ENCODE results near the gene EP300. TPM values are rescaled to one million over a fixed set of nuclear protein-coding genes. Genes with fewer than 3 reads are reported as not detected.

The EP300 gene
- total RNA-seq, 1 donor from 2014 or later = 159 TPM

DNA sequence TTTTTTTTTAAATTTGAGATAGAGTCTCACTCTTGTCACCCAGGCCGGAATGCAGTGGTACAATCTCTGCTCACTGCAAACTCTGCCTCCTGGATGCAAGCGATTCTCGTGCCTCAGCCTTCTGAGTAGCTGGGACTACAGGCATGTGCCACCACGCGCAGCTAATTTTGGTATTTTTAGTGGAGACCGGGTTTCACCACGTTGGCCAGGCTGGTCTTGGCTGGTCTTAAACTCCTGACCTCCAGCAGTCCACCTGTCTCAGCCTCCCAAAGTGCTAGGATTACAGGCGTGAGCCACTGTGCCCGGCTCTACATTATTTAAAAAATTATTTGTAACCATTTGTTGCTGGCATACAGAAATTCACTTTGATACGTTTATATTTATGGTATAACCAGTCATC lies 18.6 kb downstream of the EP300 start:
- H3K36me3 Mint-ChIP-seq (ENCODE audit: low read depth) = peaks cover 36% of the 10 kb centered on the region
- no peak overlapping the region for H3K27ac Mint-ChIP-seq
- DNase-seq (no peak), ATAC-seq (ENCODE audit: low read depth) (no peak)
- H3K27me3 Mint-ChIP-seq = no peaks in the 10 kb centered on the region
- peaks cover 36% of the 10 kb centered on the region for H3K4me1 Mint-ChIP-seq
- H3K4me3 Mint-ChIP-seq = no peak overlapping the region
- POLR2A ChIA-PET = interaction anchor here (0.7 to 0.8 kb wide), 2 partner anchors 134 to 815 kb away, joined by 5 read pairs; no protein-coding TSS in a partner anchor
- no peak for TF ChIP-seq CTCF (IDR thresholded peaks at IDR 0.05)
- no peaks in the 10 kb centered on the region for H3K9me3 Mint-ChIP-seq
- intact Hi-C loops (cut with micrococcal nuclease) = no loop called here
- CTCF ChIA-PET = interaction anchor here (1.2 kb wide), 1 partner anchor 188 kb away, joined by 4 read pairs; no protein-coding TSS in a partner anchor

DNA sequence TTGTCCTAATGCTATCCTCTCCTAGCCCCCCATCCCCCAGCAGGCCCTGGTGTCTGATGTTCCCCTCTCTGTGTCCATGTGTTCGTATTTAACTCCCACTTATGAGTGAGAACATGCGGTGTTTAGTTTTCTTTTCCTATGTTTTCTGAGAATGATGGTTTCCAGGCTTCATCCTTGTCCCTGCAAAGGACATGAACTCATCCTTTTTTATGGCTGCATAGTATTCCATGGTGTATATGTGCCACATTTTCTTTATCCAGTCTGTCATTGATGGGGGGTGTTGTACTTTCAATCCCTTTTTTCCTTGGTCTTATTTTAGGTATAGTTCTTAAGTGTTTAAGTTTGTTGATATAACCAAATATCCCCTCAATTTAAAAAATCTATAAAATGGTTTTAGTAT lies 23.9 kb downstream of the EP300 start:
- no peaks in the 10 kb centered on the region for H3K9me3 Mint-ChIP-seq
- no peak for DNase-seq
- ChIA-PET CTCF (interaction anchor here (0.9 to 1.0 kb wide), 2 partner anchors 21 to 194 kb away, joined by 3 to 4 read pairs; no protein-coding TSS in a partner anchor), POLR2A (interaction anchor here (1.7 kb wide), 1 partner anchor 24 kb away, joined by 4 read pairs; the partner anchor contains the start of gene EP300)
- ATAC-seq (ENCODE audit: low read depth) = no peak
- H3K4me1 Mint-ChIP-seq = peaks cover 25% of the 10 kb centered on the region
- no peak for TF ChIP-seq CTCF (IDR thresholded peaks at IDR 0.05)
- H3K27me3 Mint-ChIP-seq = no peaks in the 10 kb centered on the region
- peaks cover 60% of the 10 kb centered on the region for H3K36me3 Mint-ChIP-seq (ENCODE audit: low read depth)
- H3K4me3 Mint-ChIP-seq = no peak overlapping the region
- H3K27ac Mint-ChIP-seq = no peak overlapping the region
- intact Hi-C loops (cut with micrococcal nuclease) = no loop called here

DNA sequence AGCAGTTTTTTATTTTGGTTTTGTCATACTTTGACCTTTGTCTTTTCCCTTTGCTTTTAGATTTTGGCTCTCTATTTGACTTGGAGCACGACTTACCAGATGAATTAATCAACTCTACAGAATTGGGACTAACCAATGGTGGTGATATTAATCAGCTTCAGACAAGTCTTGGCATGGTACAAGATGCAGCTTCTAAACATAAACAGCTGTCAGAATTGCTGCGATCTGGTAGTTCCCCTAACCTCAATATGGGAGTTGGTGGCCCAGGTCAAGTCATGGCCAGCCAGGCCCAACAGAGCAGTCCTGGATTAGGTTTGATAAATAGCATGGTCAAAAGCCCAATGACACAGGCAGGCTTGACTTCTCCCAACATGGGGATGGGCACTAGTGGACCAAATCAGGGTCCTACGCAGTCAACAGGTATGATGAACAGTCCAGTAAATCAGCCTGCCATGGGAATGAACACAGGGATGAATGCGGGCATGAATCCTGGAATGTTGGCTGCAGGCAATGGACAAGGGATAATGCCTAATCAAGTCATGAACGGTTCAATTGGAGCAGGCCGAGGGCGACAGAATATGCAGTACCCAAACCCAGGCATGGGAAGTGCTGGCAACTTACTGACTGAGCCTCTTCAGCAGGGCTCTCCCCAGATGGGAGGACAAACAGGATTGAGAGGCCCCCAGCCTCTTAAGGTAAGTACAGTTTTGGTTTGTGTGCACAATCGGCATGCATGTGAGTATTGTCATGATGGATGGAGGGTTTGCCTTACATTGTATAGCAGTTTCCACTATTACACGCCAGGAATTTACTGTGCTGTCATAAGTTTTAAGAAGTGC lies 25.0 kb downstream of the EP300 start:
- DNase-seq (no peak), ATAC-seq (ENCODE audit: low read depth) (no peak)
- intact Hi-C loops (cut with micrococcal nuclease) = no loop called here
- peaks cover 66% of the 10 kb centered on the region for H3K36me3 Mint-ChIP-seq (ENCODE audit: low read depth)
- H3K27ac Mint-ChIP-seq = no peak overlapping the region
- no peak overlapping the region for H3K4me3 Mint-ChIP-seq
- no peaks in the 10 kb centered on the region for H3K9me3 Mint-ChIP-seq
- no peak for TF ChIP-seq CTCF (IDR thresholded peaks at IDR 0.05)
- ChIA-PET CTCF (interaction anchor here (1.0 kb wide), 1 partner anchor 195 kb away, joined by 4 read pairs; no protein-coding TSS in a partner anchor), POLR2A (interaction anchor here (0.5 to 0.7 kb wide), 2 partner anchors 19 to 94 kb away, joined by 3 read pairs; no protein-coding TSS in a partner anchor)
- no peaks in the 10 kb centered on the region for H3K27me3 Mint-ChIP-seq
- H3K4me1 Mint-ChIP-seq = peaks cover 30% of the 10 kb centered on the region

GRCh38 chr22:41123151-41123550 lies 30.8 kb downstream of the EP300 start:
- peaks cover 22% of the 10 kb centered on the region for H3K4me1 Mint-ChIP-seq
- ATAC-seq (ENCODE audit: low read depth) = no peak
- ChIA-PET CTCF (interaction anchor here (1.4 kb wide), 1 partner anchor 201 kb away, joined by 10 read pairs; no protein-coding TSS in a partner anchor), POLR2A (interaction anchor here (0.6 to 1.0 kb wide), 2 partner anchors 171 to 172 kb away, joined by 3 read pairs; partner anchors contain the start of gene RBX1)
- intact Hi-C loops (cut with micrococcal nuclease) = loop anchor here (5.0 kb wide), 1 partner anchor 201 kb away; no protein-coding TSS in a partner anchor
- H3K4me3 Mint-ChIP-seq = no peak overlapping the region
- DNase-seq = no peak
- no peak overlapping the region for H3K27ac Mint-ChIP-seq
- H3K36me3 Mint-ChIP-seq (ENCODE audit: low read depth) = peaks cover 76% of the 10 kb centered on the region
- no peak for TF ChIP-seq CTCF (IDR thresholded peaks at IDR 0.05)
- no peaks in the 10 kb centered on the region for H3K9me3 Mint-ChIP-seq
- no peaks in the 10 kb centered on the region for H3K27me3 Mint-ChIP-seq

DNA sequence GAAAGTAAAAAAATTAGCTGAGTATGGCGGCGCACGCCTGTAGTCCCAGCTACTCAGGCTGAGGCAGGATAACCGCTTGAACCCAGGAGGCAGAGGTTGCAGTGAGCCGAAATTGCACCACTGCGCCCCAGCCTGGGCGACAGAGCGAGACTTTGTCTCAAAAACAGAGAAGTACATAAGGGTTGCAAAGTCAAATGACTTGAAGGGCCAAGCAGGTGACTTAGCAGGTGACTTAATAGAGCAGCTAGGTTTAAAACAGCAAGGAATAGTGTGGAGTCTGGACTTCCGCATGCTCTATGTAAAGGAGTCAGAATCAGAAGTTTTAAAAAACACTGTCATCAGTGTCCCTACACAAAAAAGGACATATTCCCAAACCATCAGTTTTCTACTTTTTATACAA lies 31.7 kb downstream of the EP300 start:
- DNase-seq (no peak), ATAC-seq (ENCODE audit: low read depth) (no peak)
- intact Hi-C loops (cut with micrococcal nuclease) = loop anchor here (5.0 kb wide), 1 partner anchor 202 kb away; no protein-coding TSS in a partner anchor
- H3K9me3 Mint-ChIP-seq = no peaks in the 10 kb centered on the region
- H3K27ac Mint-ChIP-seq = no peak overlapping the region
- peaks cover 22% of the 10 kb centered on the region for H3K4me1 Mint-ChIP-seq
- POLR2A ChIA-PET = interaction anchor here (0.6 kb wide), 1 partner anchor 171 kb away, joined by 3 read pairs; no protein-coding TSS in a partner anchor
- TF ChIP-seq CTCF (IDR thresholded peaks at IDR 0.05) = no peak
- H3K4me3 Mint-ChIP-seq = no peak overlapping the region
- CTCF ChIA-PET = interaction anchor here (1.4 kb wide), 1 partner anchor 201 kb away, joined by 10 read pairs; no protein-coding TSS in a partner anchor
- peaks cover 79% of the 10 kb centered on the region for H3K36me3 Mint-ChIP-seq (ENCODE audit: low read depth)
- H3K27me3 Mint-ChIP-seq = no peaks in the 10 kb centered on the region
